ENCODE measurements around the gene BRAP.
A peak's percentile ranks its signal among the peaks of the same experiment; 100 is the strongest.
"Not testable (repeated sequence)": the region's sequence is repeated elsewhere in the genome, so short reads cannot be mapped to it uniquely, and the experiment has no call there.

Gene BRAP

GRCh38 chr12:111685811-111686573, at the start of gene BRAP, which contains the start of gene ACAD10:
Gene BRAP, minus strand, starts transcription at chr12:111685956. Its CDS starts 164 bp downstream, at chr12:111685792.
Gene ACAD10, plus strand, starts transcription at chr12:111686053. Its CDS starts 6,657 bp downstream, at chr12:111692710.
- DNase-seq: peak; percentile 93 to 97

- DNase-seq: no peak
Observed at GRCh38 chr12:111733340-111733915, 47.7 kb upstream of the BRAP start.

GRCh38 chr12:111732786-111733185, 47.0 kb upstream of the BRAP start:
- no peak for DNase-seq

GRCh38 chr12:111730420-111730819, 44.7 kb upstream of the BRAP start:
- DNase-seq: no peak

GRCh38 chr12:111728795-111729194, 43.0 kb upstream of the BRAP start:
- DNase-seq: no peak

GRCh38 chr12:111723646-111724360, 38.0 kb upstream of the BRAP start:
- not testable (repeated sequence) for DNase-seq

- DNase-seq: no peak
Observed at GRCh38 chr12:111720457-111720856, 34.7 kb upstream of the BRAP start.

GRCh38 chr12:111719316-111719715, 33.6 kb upstream of the BRAP start:
- not testable (repeated sequence) for DNase-seq

GRCh38 chr12:111715279-111715678, 29.5 kb upstream of the BRAP start:
- DNase-seq: no peak

GRCh38 chr12:111706145-111706544, 20.4 kb upstream of the BRAP start:
- no peak for DNase-seq

GRCh38 chr12:111705672-111706071, 19.9 kb upstream of the BRAP start:
- no peak for DNase-seq

- DNase-seq: no peak
Observed at GRCh38 chr12:111699962-111700361, 14.2 kb upstream of the BRAP start.

GRCh38 chr12:111693818-111694217, 8.1 kb upstream of the BRAP start:
- DNase-seq: no peak

GRCh38 chr12:111692575-111693210, 6.9 kb upstream of the BRAP start:
- DNase-seq: peak; percentile 37 to 43

- no peak for DNase-seq
Observed at GRCh38 chr12:111691262-111691661, 5.5 kb upstream of the BRAP start.

GRCh38 chr12:111687952-111688351, 2.2 kb upstream of the BRAP start:
- DNase-seq: no peak

GRCh38 chr12:111687255-111687654, 1.5 kb upstream of the BRAP start:
- DNase-seq: no peak

GRCh38 chr12:111686574-111687105, 884 bp upstream of the BRAP start:
- DNase-seq: no peak

GRCh38 chr12:111685322-111685810, 390 bp downstream of the BRAP start:
- peak in 1 of 2 donors; percentile 23 for DNase-seq

GRCh38 chr12:111684485-111685198, 1.1 kb downstream of the BRAP start:
- not testable (repeated sequence) for DNase-seq

GRCh38 chr12:111677186-111677585, 8.6 kb downstream of the BRAP start:
- DNase-seq: no peak

- peak in 1 of 2 donors; percentile 6 for DNase-seq
Observed at GRCh38 chr12:111673503-111673902, 12.3 kb downstream of the BRAP start.

Data from inflammatory macrophage treated with lipopolysaccharide for 1 hour (primary cell).